ENCODE data around the gene SLC34A2. TPM values are rescaled to one million over a fixed set of nuclear protein-coding genes. Genes with fewer than 3 reads are reported as not detected.

The SLC34A2 gene
- total RNA-seq (2022; extraction: Qiagen RNA extraction) = 0.03 to 0.11 TPM (median 0.07 TPM) in 3 of 5 replicates, not detected in the others

GRCh38 chr4:25654971-25655963 is at the start of gene SLC34A2:
Gene SLC34A2 (plus strand): TSS chr4:25655851. CDS start chr4:25662501, 6,650 bp downstream.

Other genes with a start within 250 kb of the SLC34A2 start
- 21.2 to 26.2 TPM (median 24.2 TPM) in 5 replicates for gene SEL1L3, start 207.1 kb downstream of the SLC34A2 start, total RNA-seq (2022; extraction: Qiagen RNA extraction)